Measurements from ENCODE around the gene RPTOR. TPM values are rescaled to one million over a fixed set of nuclear protein-coding genes. Genes with fewer than 3 reads are reported as not detected.
A peak's percentile ranks its signal among the peaks of the same experiment; 100 is the strongest.

The RPTOR gene
- total and polyA plus RNA-seq, 3 experiments from 2014 or later = 7.9 to 69.4 (median 63.9) TPM

DNA sequence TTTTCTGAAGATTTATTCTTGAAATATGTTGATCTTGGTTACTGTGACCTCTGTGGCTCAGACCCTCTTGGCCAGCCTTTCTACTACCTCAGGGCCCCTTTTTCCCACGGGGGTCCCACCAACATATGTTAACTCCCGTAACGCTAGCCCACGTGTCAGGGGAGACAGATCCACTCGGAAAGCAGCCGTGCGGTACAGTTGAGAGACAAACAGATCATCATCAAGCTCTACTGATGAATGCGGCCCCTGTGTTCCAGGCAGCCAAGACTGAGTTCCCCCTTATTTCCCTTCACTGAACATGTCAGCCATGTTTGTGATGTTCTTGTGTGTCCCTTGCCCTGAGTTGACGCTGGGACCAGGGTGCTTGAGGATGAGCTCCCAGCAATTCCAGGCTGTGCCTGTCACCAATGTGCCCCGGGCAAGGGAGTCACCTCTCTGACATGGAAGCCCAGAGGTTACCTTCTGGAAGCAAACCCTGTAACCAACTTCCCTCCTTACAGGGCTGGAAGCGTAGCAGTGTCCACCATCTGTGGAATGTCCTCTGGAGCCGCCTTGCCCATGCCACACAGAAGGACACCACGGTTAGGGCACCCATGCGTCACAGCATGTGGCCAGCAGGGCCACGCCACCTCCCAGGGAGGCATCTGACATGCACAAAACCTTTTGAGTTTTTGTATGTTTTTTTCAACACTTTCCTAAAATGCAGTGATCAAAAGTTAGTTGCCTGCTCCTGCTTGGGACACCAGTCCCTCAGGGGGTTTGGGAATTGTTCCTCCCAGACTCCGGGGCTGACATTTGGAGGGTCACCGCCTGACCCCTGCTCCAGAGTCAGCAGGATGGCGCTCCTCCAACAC lies 253.3 kb downstream of the RPTOR start:
- POLR2A ChIA-PET = no interaction called here
- peaks cover 4 to 52% (median 17%) of the 10 kb centered on the region in 3 donors for H3K36me3 Mint-ChIP-seq
- H3K9me3 Mint-ChIP-seq = no peaks in the 10 kb centered on the region

GRCh38 chr17:80798595-80799537 lies 254.2 kb downstream of the RPTOR start:
- H3K27ac Mint-ChIP-seq = peak overlapping the region in 1 of 8 donors; percentile 48
- no peak overlapping the region for H3K27ac ChIP-seq (ENCODE audit: low read depth, low read length)
- no peak overlapping the region for H3K4me3 Mint-ChIP-seq
- peaks cover 8% of the 10 kb centered on the region for H3K36me3 ChIP-seq (ENCODE audit: insufficient read depth, low read length)
- H3K4me3 ChIP-seq (ENCODE audit: low read length) = no peak overlapping the region
- H3K9me3 ChIP-seq (ENCODE audit: low read length) = no peaks in the 10 kb centered on the region
- ChIA-PET CTCF (no interaction called here), POLR2A (no interaction called here)
- no peaks in the 10 kb centered on the region for H3K4me1 ChIP-seq (ENCODE audit: insufficient read depth, low read length)
- H3K27me3 Mint-ChIP-seq = no peaks in the 10 kb centered on the region
- H3K4me1 Mint-ChIP-seq = peaks cover 0 to 8% (median 4%) of the 10 kb centered on the region in 3 donors
- H3K36me3 Mint-ChIP-seq = peaks cover 3 to 46% (median 17%) of the 10 kb centered on the region in 3 donors
- H3K9me3 Mint-ChIP-seq = no peaks in the 10 kb centered on the region
- H3K27me3 ChIP-seq (ENCODE audit: insufficient read depth, low read length, poor library complexity, severe bottlenecking) = no peaks in the 10 kb centered on the region
- no peak for DNase-seq

More for the DNA sequence above, 253.3 kb downstream of the RPTOR start:
- H3K27me3 ChIP-seq (ENCODE audit: insufficient read depth, low read length, poor library complexity, severe bottlenecking) = no peaks in the 10 kb centered on the region
- Mint-ChIP-seq H3K4me1 (peaks cover 2 to 13% (median 10%) of the 10 kb centered on the region in 3 donors), H3K27ac (peak overlapping the region in 2 of 8 donors; percentile 19 to 87), H3K4me3 (no peak overlapping the region), H3K27me3 (no peaks in the 10 kb centered on the region)
- H3K4me1 ChIP-seq (ENCODE audit: insufficient read depth, low read length) = peaks cover under 1% of the 10 kb centered on the region
- no peaks in the 10 kb centered on the region for H3K9me3 ChIP-seq (ENCODE audit: low read length)
- peaks cover 8% of the 10 kb centered on the region for H3K36me3 ChIP-seq (ENCODE audit: insufficient read depth, low read length)
- H3K27ac ChIP-seq (ENCODE audit: low read depth, low read length) = no peak overlapping the region
- DNase-seq = no peak
- H3K4me3 ChIP-seq (ENCODE audit: low read length) = no peak overlapping the region
- CTCF ChIA-PET = no interaction called here

DNA sequence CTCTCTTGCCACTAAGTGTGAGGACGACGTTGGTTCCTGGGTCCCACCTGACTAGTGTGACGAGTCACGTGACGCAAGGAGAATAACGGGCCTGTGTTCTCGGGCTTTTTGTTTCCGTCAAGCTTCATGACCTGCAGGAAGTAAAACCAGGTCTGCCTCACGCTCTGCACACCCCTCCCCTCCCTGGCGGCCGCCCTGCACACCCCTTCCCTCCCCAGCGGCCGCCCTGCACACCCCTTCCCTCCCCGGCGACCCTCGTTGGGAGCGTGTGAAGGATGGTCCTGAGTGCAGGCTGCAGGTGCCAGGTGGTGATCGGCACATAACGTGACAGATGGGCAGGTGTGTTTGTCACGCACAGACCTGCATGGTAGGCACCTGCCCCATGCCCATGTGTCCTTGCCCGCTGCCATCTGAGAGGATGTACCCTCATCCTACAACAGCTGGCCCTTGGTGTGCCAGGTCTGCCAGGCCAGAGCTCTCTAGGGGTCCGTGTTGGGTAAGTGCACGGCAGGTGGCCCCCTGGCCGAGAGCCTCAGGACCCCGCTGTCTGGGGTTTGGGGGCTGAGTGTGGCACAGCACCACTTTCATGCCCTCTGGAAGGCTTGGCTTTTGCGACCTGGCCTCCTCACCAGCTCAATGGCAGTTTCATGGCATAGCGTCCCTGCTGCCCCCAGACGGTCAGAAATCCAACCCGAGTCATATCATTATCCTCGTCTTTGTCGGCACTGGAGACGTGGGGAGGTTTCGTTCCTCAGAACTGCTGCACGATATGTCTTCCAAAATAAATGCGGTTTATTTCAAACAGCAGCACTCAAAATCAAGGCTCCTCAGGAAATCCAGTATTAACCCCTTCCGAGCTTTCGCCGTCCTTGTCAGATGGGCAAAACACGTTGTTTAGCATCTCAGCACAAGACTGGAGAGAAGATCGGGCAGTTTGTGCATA lies 255.2 kb downstream of the RPTOR start:
- Histone ChIP-seq H3K36me3 (ENCODE audit: insufficient read depth, low read length) (peaks cover 8% of the 10 kb centered on the region), H3K27me3 (ENCODE audit: insufficient read depth, low read length, poor library complexity, severe bottlenecking) (no peaks in the 10 kb centered on the region), H3K4me3 (ENCODE audit: low read length) (no peak overlapping the region), H3K9me3 (ENCODE audit: low read length) (no peaks in the 10 kb centered on the region), H3K4me1 (ENCODE audit: insufficient read depth, low read length) (no peaks in the 10 kb centered on the region), H3K27ac (ENCODE audit: low read depth, low read length) (no peak overlapping the region)
- Mint-ChIP-seq H3K4me1 (peaks cover 0 to 6% (median 0%) of the 10 kb centered on the region in 3 donors), H3K36me3 (peaks cover 0 to 43% (median 9%) of the 10 kb centered on the region in 3 donors), H3K27ac (no peak overlapping the region), H3K4me3 (no peak overlapping the region), H3K9me3 (no peaks in the 10 kb centered on the region), H3K27me3 (no peaks in the 10 kb centered on the region)
- DNase-seq = no peak
- POLR2A ChIA-PET = no interaction called here
- CTCF ChIA-PET = interaction anchor here (1.5 kb wide), 1 partner anchor 12 kb away, joined by 4 read pairs; no protein-coding TSS in a partner anchor

DNA sequence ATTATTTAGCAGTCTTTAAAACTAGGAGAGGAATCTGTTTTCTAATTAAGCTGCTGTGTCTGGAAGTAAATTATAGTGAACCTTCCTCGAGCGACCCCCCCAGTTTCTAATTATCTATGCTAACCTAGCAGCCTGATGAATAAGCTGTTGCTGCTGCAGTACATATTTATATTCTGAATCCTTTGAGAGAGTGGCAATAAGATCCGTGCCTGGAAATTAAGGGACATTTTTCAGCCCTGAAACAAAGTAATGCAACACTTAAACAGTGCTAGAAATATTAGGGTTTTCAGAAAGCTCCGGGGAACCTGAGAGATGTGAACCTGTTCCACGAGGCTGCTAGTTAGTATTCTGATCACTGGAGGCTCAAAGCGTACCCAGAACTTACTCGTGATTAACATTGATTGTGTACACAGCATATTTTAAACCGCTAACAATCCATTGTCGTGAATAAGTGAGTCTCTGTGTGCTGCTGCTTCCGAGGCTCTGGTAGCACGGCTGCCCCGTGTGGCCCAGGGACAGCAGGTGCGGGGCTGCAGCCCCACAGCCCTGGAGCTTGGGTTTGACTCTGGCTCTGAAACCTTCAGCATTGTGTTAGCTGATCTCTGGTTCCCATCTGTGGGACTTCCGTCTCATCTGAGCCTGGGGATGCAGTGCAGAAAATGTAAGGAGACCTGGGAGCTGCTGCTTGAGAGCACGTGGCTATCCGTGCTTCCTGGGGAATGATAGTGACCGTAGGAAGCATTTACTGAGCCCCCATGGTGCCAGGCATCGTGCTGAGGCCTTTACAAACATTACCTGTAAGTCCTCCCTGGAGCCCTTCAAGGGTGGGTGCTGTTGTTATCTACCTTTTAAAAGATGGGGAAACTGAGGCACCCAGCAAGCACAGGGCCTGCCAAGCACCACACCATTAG lies 256.1 kb downstream of the RPTOR start:
- CTCF ChIA-PET = interaction anchor here (1.5 kb wide), 1 partner anchor 11 kb away, joined by 4 read pairs; no protein-coding TSS in a partner anchor
- Mint-ChIP-seq H3K9me3 (no peaks in the 10 kb centered on the region), H3K36me3 (peaks cover 2 to 45% (median 8%) of the 10 kb centered on the region in 3 donors), H3K4me3 (no peak overlapping the region), H3K27ac (no peak overlapping the region), H3K4me1 (peaks cover 0 to 6% (median 0%) of the 10 kb centered on the region in 3 donors), H3K27me3 (no peaks in the 10 kb centered on the region)
- Histone ChIP-seq H3K4me1 (ENCODE audit: insufficient read depth, low read length) (no peaks in the 10 kb centered on the region), H3K36me3 (ENCODE audit: insufficient read depth, low read length) (peaks cover 8% of the 10 kb centered on the region), H3K27ac (ENCODE audit: low read depth, low read length) (no peak overlapping the region), H3K27me3 (ENCODE audit: insufficient read depth, low read length, poor library complexity, severe bottlenecking) (no peaks in the 10 kb centered on the region), H3K4me3 (ENCODE audit: low read length) (no peak overlapping the region), H3K9me3 (ENCODE audit: low read length) (no peaks in the 10 kb centered on the region)
- DNase-seq = no peak
- POLR2A ChIA-PET = no interaction called here

GRCh38 chr17:80802626-80803450 lies 258.2 kb downstream of the RPTOR start:
- H3K27ac Mint-ChIP-seq = no peak overlapping the region
- Histone ChIP-seq H3K4me3 (ENCODE audit: low read length) (no peak overlapping the region), H3K4me1 (ENCODE audit: insufficient read depth, low read length) (no peaks in the 10 kb centered on the region), H3K27ac (ENCODE audit: low read depth, low read length) (no peak overlapping the region), H3K36me3 (ENCODE audit: insufficient read depth, low read length) (peaks cover 3% of the 10 kb centered on the region), H3K9me3 (ENCODE audit: low read length) (no peaks in the 10 kb centered on the region), H3K27me3 (ENCODE audit: insufficient read depth, low read length, poor library complexity, severe bottlenecking) (no peaks in the 10 kb centered on the region)
- H3K36me3 Mint-ChIP-seq = peaks cover 8 to 47% (median 21%) of the 10 kb centered on the region in 3 donors
- ChIA-PET POLR2A (no interaction called here), CTCF (no interaction called here)
- H3K9me3 Mint-ChIP-seq = peaks cover 3 to 13% (median 11%) of the 10 kb centered on the region in 5 donors
- no peak for DNase-seq
- no peak overlapping the region for H3K4me3 Mint-ChIP-seq
- H3K4me1 Mint-ChIP-seq = peaks cover 0 to 3% (median 0%) of the 10 kb centered on the region in 3 donors
- H3K27me3 Mint-ChIP-seq = no peaks in the 10 kb centered on the region

- Histone ChIP-seq H3K36me3 (ENCODE audit: insufficient read depth, low read length) (no peaks in the 10 kb centered on the region), H3K9me3 (ENCODE audit: low read length) (no peaks in the 10 kb centered on the region), H3K27me3 (ENCODE audit: insufficient read depth, low read length, poor library complexity, severe bottlenecking) (no peaks in the 10 kb centered on the region), H3K4me1 (ENCODE audit: insufficient read depth, low read length) (no peaks in the 10 kb centered on the region), H3K4me3 (ENCODE audit: low read length) (no peak overlapping the region), H3K27ac (ENCODE audit: low read depth, low read length) (no peak overlapping the region)
- ChIA-PET CTCF (no interaction called here), POLR2A (no interaction called here)
- peaks cover 0 to 6% (median 0%) of the 10 kb centered on the region in 3 donors for H3K4me1 Mint-ChIP-seq
- H3K36me3 Mint-ChIP-seq = peaks cover 8 to 44% (median 27%) of the 10 kb centered on the region in 3 donors
- no peaks in the 10 kb centered on the region for H3K27me3 Mint-ChIP-seq
- peaks cover 3 to 13% (median 12%) of the 10 kb centered on the region in 5 donors for H3K9me3 Mint-ChIP-seq
- H3K27ac Mint-ChIP-seq = no peak overlapping the region
- no peak overlapping the region for H3K4me3 Mint-ChIP-seq
- no peak for DNase-seq
Measured at GRCh38 chr17:80803451-80804428, 259.1 kb downstream of the RPTOR start.

All from CD8-positive, alpha-beta memory T cell (primary cell).